NOMO-1 (cell line): ENCODE measurements around the gene PIP4K2A.
A peak's percentile ranks its signal among the peaks of the same experiment; 100 is the strongest.
"Not testable (repeated sequence)": the region's sequence is repeated elsewhere in the genome, so short reads cannot be mapped to it uniquely, and the experiment has no call there.

Experiments
- DNase-seq, 2 experiments: peaks; one replicate each; lab custom pipeline; 2025; ENCODE audit not compliant: unreplicated experiment in 2 of 2; lab: John Stamatoyannopoulos, UW

PIP4K2A gene

GRCh38 chr10:22720667-22721066 is 6.3 kb upstream of the PIP4K2A start:
- DNase-seq: no peak

DNA sequence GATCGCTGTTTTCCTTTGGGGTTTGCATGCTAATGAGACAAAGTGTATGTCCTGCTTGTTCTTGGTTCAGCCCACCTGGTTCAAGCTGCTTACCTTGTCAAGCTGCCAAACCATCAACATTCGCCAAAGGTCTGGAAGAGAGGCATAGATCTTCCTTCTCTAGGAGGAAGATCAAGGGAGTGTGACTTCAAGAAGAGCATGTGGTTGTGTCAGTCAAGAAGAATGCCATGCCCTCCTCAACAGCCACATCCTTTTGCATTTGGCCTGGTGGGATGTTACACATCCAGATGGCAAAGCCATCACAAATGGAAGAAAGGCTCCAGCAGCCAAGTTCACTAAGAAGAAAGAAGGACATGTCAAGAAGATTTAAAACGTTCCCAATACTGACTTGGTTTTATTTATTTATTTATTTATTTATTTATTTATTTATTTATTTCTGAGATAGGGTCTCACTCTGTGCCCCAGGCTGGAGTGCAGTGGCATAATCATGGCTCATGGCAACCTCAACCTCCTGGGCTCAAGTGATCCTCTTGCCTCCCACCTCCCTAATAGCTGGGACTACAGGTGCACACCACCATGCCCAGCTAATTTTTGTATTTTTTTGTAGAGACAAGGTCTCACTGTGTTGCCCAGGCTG is 5.1 kb upstream of the PIP4K2A start:
- DNase-seq: no peak

GRCh38 chr10:22718659-22719058 is 4.3 kb upstream of the PIP4K2A start:
- not testable (repeated sequence) for DNase-seq

DNA sequence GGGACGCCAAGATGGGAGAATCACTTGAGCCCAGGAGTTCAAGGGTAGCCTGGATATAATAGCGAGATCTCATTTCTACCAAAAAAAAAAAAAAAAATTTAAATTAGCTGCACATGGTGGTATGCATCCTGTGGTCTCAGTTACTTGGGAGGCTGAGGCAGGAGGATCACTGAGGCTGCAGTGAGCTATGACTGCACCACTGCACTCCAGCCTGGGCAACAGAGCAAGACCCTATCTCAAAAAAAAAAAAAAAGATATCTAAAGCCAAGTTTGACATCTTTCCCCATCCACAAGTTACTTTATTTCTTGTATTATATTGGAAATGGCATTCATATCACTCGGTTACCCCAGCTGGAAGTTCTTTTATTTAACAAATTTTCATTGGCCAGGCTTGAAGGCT is 3.4 kb upstream of the PIP4K2A start:
- DNase-seq: no peak

GRCh38 chr10:22716943-22717342 is 2.6 kb upstream of the PIP4K2A start:
- DNase-seq: no peak

- no peak for DNase-seq
These were observed 880 bp upstream of the PIP4K2A start for GRCh38 chr10:22715290-22715625.

DNA sequence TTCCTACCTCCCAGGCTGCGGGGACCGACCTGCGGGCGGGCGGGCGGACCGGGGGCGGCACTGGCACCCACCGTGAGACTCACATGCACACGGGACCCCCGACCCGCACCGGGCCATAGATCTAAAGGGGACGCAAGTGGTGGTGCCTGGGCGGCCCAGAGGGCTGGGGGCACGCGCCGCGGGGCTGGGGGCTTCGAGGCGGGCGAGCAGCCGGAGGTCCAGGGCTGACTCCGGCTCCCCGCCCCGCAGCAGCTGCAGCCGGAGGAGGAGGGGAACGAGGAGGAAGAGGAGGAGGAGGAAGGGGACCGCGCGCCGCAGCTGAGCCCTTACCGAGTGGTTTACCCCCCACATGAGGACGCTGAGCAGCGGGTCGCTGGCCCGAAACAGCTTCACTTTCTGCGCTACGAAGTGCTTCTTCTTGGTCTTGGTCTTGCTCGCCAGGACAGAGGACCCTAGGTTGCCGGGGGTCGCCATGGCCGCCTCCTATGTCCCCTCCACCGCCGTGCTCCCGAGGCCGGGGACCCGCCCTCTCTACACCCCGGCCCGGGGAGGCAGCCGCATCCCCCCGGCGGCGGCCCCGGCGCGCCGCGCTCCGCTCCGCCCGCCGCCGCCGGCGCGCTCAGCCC is 412 bp downstream of the PIP4K2A start:
- peak in 1 of 2 experiments; percentile 27 for DNase-seq

DNA sequence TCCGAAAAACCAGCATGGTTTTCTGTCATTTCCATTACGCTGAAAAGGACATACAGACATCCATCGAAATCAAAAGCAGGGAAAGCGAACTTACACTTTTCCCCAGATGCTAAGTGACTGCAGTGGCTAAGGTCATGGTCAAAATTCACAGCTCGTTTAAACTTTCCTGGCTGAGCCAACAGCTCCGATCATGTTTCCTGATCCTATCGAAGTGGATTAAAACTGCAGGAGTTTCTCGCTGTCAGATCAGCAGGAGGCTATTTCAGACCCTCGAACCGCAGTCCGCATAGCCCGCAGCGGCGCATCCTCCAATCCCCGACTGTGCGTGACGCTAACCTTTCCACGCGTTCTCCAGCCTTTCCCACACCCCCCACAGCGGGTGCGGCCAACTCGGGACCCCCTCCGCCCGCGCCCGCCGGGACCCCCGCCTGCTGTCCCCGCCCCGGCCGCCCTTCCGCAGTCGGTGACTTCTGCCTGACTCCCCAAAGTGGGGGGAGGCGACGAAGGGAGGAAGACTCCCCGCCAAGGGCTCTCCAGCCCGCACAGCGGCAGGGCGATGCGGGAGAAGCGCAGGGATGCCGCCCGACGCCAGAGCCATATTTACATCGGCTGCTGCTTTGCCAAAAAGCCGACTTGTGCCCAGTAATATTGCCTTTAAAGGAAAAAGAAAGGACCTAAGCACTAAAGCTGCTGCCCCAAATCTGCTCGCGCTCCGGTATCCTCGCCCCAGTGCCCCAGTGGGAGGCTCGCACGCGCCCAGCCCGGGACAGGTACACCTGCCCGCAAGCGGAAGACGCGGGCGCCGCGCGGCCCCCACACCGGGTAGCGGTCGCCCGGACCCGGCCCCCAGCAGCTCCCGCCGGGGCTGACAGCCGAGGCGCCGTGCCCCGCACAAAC is 1.2 kb downstream of the PIP4K2A start:
- DNase-seq: no peak

DNA sequence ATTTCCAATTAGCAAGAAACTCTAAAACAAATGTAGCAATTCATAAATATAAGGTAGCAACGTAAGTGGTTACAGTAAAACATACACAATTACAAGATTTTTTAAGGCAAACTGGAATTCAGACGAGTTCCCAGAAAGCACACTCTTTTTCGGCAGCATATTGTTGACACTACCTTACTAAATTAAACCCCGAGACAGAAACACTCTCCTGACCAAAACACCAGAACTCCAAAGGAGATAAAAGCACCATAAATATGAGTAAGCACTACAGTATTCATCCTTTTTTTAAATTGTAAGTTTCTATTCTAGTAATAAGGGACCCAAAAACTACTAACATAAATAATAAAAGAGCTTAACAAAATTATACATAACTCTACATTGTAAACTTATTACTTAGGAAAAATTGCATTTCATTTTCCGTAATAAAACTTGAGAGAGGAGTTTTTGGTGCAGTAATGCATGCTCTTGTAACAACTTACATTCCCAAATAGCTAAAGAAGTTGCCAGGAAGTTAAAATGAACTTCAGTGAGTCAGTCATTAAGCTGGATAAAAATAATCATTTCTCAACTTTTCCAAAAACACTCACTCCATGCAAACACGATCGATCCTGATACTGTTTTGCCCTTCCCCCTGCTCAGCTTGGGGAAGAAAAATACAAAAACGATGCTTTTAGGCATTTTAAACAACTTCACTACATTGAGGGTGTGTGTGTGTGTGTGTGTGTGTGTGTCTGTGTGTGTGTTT is 2.0 kb downstream of the PIP4K2A start:
- DNase-seq: no peak

- no peak for DNase-seq
These were observed 3.0 kb downstream of the PIP4K2A start for GRCh38 chr10:22711373-22711772.

GRCh38 chr10:22710139-22710745 is 4.1 kb downstream of the PIP4K2A start:
- peak in 1 of 2 experiments; percentile 7 for DNase-seq

- DNase-seq: no peak
These were observed 5.6 kb downstream of the PIP4K2A start for GRCh38 chr10:22708772-22709171.

DNA sequence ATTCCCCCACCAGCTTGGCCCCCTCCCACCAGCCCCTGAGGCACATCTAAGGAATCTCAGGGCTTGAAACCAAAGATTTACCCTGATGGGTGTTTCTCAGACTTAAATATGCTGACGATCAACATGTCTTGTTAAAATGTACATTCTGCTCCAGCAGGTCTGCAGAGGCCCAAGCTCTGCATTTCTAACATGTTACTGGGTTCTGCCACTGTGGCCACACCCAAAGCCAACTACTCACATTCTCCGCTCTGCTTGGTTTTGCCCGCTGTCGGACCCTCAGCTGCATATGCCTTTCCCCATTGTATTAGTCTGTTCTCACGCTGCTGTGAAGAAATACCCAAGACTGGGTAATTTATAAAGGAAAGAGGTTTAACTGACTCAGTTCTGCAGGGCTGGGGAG is 8.9 kb downstream of the PIP4K2A start:
- no peak for DNase-seq

GRCh38 chr10:22704942-22705341 is 9.4 kb downstream of the PIP4K2A start:
- peak; percentile 25 to 57 for DNase-seq

DNA sequence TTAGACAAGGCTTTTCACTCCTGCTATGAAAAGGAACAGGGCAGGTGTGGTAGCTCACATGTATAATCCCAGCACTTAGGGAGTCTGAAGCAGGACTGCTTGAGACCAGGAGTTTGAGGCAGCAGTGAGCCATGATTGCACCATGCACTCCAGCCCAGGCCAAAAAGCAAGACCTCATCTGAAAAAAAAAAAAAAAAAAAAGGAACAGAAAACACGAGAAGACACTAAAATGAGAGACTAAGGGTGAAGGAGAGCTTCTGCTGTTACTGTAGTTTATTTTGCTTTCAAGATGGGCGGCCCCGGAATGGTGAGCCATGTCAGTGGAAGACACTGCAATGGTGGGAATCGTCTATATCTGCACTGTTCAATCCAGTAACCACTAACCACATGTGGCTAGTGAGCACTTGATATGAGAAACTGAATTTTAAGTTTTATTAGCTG is 9.9 kb downstream of the PIP4K2A start:
- peak; percentile 48 to 78 for DNase-seq

DNA sequence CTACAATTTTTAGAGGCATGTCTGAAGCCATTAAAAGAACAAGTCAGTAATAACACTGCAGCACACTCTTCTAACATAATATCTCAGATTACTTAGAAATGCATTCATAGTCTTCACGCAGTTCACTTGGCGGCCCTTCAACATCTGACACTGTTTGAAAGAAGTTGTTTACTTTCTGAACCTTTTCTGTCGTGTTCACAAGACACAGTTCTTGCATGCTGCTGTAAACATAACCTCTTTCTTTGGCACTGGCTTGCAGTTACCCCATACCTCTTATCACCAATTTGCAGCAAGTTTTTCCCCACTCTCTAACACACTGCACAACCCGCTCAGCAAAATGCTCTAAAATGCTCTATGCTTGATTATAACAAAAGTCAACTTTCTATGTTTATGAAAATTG is 12.0 kb downstream of the PIP4K2A start:
- DNase-seq: no peak

DNA sequence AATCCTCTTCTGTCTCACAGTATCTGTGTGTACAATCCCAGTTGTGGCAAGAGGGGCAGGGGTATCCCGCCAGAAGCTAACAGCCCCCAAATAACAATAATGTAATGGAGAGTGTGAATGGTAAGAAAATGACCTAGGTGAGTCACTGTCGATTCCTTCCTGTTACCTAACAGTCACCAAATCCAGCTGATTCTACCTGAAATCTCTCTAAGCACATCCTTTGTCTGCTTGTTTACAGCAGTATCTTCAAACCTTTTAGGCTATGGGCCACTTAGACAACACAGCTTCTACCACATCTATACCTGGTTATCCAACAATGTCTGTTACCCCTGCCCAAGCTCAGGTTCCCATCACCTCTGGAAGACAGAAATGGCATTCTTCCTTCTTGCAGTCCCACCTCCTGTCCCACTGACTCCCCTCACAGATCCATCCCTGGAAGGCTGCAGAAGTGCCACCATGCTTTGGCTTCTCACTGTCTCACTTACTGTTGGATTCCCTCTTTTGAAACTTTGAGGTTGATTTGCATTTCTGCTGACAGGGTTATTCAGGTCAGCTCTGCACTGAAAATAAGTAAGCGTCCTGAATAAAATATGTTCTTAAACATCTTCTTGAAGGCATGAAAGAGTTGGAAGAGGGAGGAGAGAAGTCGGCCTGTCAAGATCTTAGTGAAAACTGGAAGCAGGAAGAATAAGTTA is 13.1 kb downstream of the PIP4K2A start:
- DNase-seq: no peak

GRCh38 chr10:22700489-22700888 is 13.9 kb downstream of the PIP4K2A start:
- no peak for DNase-seq

GRCh38 chr10:22699976-22700375 is 14.4 kb downstream of the PIP4K2A start:
- DNase-seq: no peak

- DNase-seq: no peak
These were observed 15.4 kb downstream of the PIP4K2A start for GRCh38 chr10:22698941-22699440.
